Measurements from ENCODE around the gene C6orf141. TPM values are rescaled to one million over a fixed set of nuclear protein-coding genes. Genes with fewer than 3 reads are reported as not detected.

C6orf141 gene
- total RNA-seq, 4 donors from 2014 or later = 0.88 to 18.1 (median 3.5) TPM

DNA sequence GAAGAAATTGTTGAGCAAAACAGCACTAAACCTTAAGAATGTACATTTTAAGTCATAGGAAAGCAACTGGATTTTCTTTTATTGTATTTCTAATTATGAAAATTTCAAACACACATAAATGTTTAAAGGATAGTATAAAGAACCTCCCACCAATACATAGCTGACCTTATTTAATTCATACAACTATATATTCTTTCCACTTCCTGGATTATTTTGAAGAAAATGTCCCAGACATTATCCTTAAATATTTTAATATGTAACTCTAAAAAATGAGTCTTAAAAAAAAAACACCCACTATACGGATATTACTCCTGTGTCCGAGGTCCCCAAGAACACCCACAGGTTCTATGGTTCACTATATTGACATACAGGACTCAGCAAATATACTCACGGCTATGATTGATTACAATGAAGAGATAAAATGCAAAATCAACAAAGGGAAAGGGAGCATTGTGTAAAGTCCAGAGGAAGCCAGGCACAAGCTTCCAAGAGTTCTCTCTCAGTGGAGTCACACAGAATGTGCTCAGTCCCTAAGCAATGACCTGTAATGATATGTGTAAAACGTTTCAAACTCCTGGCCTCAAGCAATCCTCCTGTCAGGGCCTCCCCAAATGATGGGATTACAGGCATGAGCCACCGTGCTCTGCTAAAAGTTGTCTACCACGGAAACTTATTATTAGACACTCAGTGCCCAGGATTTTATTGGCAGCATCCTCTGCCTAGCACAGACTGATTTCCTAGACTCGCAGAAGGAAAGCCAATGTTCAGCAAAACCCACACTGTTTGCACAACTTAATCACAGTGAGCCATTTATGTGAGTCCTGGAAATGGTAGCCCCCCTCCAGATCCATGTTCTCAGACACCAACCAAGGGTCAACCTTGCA, 27.5 kb upstream of the C6orf141 start:
- Histone ChIP-seq H3K4me3 (no peak overlapping the region), H3K27ac (no peak overlapping the region), H3K9me3 (no peaks in the 10 kb centered on the region), H3K27me3 (no peaks in the 10 kb centered on the region), H3K36me3 (no peaks in the 10 kb centered on the region), H3K4me1 (no peaks in the 10 kb centered on the region)
- no peak for DNase-seq
- intact Hi-C loops (cut with DNase I; ENCODE audit: low total_unique reads) = no loop called here
- TF ChIP-seq POLR2A (IDR thresholded peaks at IDR 0.05) = no peak
- TF ChIP-seq, protein P1, sequence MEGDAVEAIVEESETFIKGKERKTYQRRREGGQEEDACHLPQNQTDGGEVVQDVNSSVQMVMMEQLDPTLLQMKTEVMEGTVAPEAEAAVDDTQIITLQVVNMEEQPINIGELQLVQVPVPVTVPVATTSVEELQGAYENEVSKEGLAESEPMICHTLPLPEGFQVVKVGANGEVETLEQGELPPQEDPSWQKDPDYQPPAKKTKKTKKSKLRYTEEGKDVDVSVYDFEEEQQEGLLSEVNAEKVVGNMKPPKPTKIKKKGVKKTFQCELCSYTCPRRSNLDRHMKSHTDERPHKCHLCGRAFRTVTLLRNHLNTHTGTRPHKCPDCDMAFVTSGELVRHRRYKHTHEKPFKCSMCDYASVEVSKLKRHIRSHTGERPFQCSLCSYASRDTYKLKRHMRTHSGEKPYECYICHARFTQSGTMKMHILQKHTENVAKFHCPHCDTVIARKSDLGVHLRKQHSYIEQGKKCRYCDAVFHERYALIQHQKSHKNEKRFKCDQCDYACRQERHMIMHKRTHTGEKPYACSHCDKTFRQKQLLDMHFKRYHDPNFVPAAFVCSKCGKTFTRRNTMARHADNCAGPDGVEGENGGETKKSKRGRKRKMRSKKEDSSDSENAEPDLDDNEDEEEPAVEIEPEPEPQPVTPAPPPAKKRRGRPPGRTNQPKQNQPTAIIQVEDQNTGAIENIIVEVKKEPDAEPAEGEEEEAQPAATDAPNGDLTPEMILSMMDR (IDR thresholded peaks at IDR 0.05) = no peak

DNA sequence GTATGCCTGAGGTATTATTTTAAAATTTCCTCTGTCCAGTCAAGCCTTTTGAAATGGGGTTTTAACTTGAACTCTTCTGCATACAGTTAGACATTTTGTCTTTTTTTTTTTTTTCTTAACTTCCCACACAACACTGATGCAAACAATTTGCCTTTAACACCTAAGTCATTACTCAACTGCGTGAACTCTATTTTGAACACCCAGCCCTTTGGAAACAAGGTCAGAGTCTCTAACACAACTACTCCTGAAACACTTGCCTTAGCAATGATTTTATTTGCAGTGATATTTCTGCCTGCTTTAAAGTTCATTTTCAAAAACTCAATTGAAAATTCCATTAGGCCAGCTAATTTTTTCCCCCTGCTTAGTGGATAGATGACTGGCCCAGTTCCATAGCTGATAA, 26.6 kb upstream of the C6orf141 start:
- Histone ChIP-seq H3K4me3 (no peak overlapping the region), H3K27ac (no peak overlapping the region), H3K36me3 (no peaks in the 10 kb centered on the region), H3K9me3 (no peaks in the 10 kb centered on the region), H3K27me3 (no peaks in the 10 kb centered on the region), H3K4me1 (no peaks in the 10 kb centered on the region)
- no peak for TF ChIP-seq POLR2A (IDR thresholded peaks at IDR 0.05)
- TF ChIP-seq, protein P1 (IDR thresholded peaks at IDR 0.05) = no peak
- intact Hi-C loops (cut with DNase I; ENCODE audit: low total_unique reads) = no loop called here
- DNase-seq = no peak

DNA sequence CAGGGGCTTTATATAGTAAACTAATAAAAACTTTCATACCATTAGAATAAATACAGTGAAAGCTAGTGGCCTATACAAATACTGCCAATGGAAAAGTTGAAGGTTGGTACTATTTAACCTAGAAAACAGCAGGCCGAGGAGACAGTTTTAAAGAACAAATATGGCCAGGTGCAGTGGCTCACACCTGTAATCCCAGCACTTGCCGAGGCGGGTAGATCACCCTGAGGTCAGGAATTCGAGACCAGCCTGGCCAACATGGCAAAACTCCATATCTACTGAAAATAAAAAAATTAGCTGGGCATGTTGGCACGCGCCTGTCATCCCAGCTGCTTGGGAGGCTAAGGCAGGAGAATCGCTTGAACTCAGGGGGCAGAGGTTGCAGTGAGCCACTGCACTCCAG, 25.9 kb upstream of the C6orf141 start:
- Histone ChIP-seq H3K27me3 (no peaks in the 10 kb centered on the region), H3K4me3 (no peak overlapping the region), H3K9me3 (no peaks in the 10 kb centered on the region), H3K4me1 (no peaks in the 10 kb centered on the region), H3K36me3 (no peaks in the 10 kb centered on the region), H3K27ac (no peak overlapping the region)
- intact Hi-C loops (cut with DNase I; ENCODE audit: low total_unique reads) = no loop called here
- TF ChIP-seq, protein P1 (IDR thresholded peaks at IDR 0.05) = no peak
- no peak for TF ChIP-seq POLR2A (IDR thresholded peaks at IDR 0.05)
- no peak for DNase-seq

DNA sequence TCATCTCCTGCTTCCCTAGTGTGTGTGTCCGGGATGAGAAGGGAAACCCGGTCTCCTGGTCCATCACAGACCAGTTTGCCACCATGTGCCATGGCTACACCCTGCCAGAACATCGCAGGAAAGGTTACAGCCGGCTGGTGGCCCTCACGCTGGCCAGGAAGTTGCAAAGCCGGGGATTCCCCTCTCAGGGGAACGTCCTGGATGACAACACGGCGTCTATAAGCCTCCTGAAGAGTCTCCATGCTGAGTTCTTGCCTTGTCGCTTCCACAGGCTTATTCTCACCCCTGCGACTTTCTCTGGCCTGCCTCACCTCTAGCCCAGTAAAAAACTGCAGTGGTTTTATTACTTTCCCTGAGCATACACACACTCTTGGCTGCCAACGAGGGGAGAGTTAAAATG, 23.9 kb upstream of the C6orf141 start:
- Histone ChIP-seq H3K4me1 (no peaks in the 10 kb centered on the region), H3K9me3 (no peaks in the 10 kb centered on the region), H3K4me3 (no peak overlapping the region), H3K36me3 (no peaks in the 10 kb centered on the region), H3K27ac (no peak overlapping the region), H3K27me3 (no peaks in the 10 kb centered on the region)
- no peak for TF ChIP-seq POLR2A (IDR thresholded peaks at IDR 0.05)
- TF ChIP-seq, protein P1 (IDR thresholded peaks at IDR 0.05) = no peak
- intact Hi-C loops (cut with DNase I; ENCODE audit: low total_unique reads) = no loop called here
- DNase-seq = no peak

DNA sequence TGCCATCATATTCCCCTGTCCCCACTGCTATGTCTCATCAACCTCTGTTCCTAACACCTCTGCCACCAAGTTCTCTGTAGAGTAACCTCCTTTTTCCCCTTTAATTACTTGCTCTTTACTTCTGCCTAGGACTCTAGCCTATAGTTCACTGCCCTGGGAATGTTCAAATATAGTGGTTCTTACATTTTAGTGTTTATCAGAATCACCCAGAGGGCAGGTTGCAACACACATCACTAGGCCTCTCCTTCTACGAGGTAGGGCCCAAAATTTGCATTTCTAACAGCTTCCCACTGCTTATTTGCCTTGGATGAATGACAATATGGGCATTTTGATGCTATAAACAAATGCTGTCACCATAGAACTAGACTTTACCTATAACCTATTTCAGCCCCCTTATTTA, 23.1 kb upstream of the C6orf141 start:
- intact Hi-C loops (cut with DNase I; ENCODE audit: low total_unique reads) = no loop called here
- no peaks in the 10 kb centered on the region for H3K9me3 ChIP-seq

More for the DNA sequence above, 23.1 kb upstream of the C6orf141 start:
- Histone ChIP-seq H3K27ac (no peak overlapping the region), H3K4me1 (no peaks in the 10 kb centered on the region), H3K36me3 (no peaks in the 10 kb centered on the region), H3K27me3 (no peaks in the 10 kb centered on the region), H3K4me3 (no peak overlapping the region)
- DNase-seq = no peak
- TF ChIP-seq, protein P1 (IDR thresholded peaks at IDR 0.05) = no peak
- TF ChIP-seq POLR2A (IDR thresholded peaks at IDR 0.05) = no peak

Data from uterus (tissue), 4 donors.